Epithelial cell of prostate (primary cell): ENCODE results near the gene DNAJB5.
"Not testable (repeated sequence)": the region's sequence is repeated elsewhere in the genome, so short reads cannot be mapped to it uniquely, and the experiment has no call there.

Source experiments
- DNase-seq: peaks from one replicate; pipeline ENCODE4 v3.0.0-alpha.2; 2011; ENCODE audit warnings: low read depth, low spot score
- H3K27ac ChIP-seq: fragments of 450-650 bp; 2 replicates; pipeline ENCODE4 v1.5.1; 2017; ENCODE audit warnings: mild to moderate bottlenecking

Gene DNAJB5

DNA sequence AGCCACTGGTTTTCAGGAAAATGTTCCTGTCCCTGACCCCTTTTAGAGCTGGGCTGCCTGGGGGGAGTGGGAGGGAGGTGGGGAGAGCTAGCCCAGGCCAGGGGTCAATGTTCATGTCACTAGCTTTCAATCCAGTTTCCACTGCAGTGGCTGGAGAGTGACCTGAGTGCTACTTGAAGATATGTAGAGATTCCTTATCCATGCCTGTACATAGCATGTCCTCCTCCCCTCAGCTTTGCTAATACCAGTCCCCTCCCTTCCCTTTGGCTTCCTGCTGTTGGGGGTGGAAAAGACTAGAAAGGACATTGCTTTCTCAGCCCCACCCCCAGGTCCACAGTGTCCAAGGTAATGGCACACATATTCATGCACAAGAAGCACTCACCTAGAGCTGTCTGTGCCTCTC lies 7.8 kb downstream of the DNAJB5 start:
- DNase-seq, result no peak
- H3K27ac ChIP-seq, result peak overlapping the region; percentile 24

DNA sequence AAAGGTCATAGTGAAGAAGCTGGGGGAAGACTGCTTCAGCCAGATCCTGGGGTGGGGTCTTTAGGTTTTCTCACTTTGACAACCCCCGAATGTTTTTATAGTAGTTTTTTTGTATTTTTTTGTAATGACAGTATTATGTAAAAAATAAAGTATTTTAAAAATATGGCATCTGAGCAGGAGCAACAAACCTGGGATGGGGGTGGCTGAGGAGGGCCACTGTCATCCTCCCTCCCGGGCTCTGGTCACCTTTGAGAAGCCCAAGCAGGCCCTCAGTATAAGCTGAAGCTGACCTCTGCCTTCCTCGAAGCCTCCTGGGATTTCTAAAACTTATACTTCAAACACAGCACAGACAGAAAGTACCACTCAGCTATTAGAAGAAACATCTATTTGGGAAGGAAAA lies 8.7 kb downstream of the DNAJB5 start:
- DNase-seq, result no peak
- H3K27ac ChIP-seq, result no peak overlapping the region

DNA sequence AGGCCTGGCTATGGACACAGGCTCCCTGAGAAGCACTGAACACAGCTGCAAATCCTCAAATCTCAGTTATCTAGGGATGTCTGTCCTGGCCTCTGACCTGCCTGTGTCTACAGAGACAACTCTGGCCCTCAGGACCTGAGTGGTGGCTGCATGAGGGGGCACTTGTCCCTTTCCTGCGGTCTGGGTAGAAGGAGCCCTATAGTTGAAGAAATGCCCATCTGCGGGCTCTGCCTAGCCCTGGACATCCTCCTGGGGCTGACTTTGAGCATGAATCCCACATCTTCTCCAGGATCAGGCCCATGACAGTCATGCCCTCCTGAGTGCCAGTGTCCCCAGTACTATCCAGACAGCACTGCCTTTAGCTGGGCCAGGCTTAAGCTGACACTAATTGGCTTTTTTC lies 10.0 kb downstream of the DNAJB5 start:
- no peak for DNase-seq
- no peak overlapping the region for H3K27ac ChIP-seq

DNA sequence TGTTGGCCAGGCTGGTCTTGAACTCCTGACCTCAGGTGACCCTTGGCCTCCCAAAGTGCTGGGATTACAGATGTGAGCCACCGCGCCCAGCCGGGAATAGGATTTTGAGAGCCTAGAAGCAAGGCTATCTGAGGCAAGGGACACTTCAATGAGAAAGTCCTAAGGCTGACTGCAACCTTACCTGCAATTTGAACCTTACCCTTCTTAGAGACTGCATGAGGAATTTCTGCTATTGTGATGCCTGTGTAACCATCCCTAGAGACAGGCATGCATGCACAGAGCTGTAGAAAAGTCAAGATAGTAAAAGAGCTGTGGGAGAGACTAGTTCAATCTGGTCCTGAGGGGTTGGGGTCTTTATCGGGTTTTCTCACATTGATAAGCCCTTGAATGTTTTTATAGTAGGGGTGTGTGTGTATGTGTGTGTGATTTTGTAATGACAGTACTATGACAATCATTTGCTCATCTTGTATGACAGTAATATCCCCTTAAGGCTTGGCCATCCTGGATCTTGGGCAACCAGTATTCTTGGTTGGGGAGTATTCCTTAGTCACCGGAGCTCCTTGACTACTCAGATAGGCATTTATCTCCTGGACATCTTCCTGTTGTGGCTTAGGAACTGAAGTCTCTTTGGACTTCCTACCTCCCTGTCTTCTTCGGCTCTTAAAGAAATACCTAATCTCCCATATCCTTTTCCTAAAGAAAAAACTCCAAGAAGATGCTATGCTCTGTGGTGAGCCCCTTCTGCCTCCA lies 11.2 kb downstream of the DNAJB5 start:
- no peak overlapping the region for H3K27ac ChIP-seq
- peak; percentile 67 for DNase-seq

DNA sequence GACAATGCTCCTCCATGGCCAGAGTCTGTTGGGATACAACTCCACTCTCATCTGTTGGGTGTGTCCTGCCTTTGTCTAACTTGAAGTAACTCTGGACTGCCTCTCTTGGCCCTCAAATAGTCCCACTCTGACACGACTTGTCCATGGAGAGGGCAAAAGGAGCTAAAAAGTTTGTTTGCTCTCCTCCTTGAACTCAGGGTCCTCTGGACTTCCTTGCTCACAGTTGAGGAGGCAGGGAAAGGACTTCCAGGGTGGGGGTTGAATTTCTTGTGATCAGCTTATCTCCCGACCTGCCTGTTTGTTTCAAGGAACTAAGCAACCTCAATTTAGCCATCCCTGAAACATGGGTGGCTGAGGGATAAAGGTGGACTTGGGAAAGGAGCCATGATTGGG lies 11.7 kb downstream of the DNAJB5 start:
- no peak for DNase-seq
- H3K27ac ChIP-seq, result no peak overlapping the region

DNA sequence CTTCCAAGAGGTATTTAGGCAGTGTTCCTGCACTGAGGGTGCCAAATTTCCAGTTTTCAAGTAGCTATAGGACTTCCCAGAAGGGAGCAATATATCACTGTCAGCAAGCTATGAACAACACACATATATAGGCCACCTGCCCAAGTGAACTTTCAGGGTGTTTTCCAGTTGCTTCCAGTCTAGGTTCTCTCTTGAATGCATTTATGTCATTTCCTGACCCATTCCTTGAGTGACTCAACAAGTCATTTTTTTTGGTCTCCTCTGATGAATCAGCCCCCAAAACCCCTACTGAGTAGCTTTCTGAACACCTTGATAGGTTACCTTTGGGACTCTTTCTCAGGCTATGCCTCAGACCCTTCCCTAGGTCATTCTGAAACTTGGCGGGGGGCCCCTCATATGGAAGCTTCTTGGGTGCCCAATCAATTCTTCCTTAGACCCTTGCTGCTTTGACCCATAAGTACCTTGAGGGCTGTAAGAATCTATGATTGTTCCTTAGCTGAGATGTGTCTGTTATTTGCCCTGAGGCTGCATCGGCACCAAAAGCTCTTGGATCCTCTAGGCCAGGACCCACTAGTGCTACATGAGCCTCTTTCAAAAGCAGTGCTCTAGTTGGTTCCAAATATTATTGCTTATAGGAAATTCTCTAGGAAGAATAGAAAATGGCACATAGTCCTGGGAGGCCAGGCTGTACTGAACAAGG lies 12.4 kb downstream of the DNAJB5 start:
- no peak overlapping the region for H3K27ac ChIP-seq
- peak; percentile 53 for DNase-seq

DNA sequence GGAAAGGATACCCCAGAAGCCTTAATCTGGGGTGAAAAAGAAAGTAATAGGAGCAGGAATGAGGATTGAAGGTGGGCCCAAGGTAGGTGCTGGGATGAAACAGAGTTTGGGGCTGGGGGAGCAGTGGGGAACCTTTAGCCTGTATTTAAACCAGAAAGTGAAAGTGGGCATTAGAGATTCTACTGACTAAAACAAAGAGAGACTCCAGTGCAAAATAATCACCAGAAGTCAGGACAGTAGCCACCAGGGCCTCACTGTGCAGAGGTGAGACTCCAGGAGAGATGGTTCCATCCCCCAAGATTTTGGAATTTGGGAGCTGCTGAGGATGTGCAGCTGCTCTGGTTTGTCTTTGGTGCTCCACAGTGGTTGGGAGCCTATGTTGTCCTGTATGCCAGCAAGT lies 13.1 kb downstream of the DNAJB5 start:
- no peak for DNase-seq
- no peak overlapping the region for H3K27ac ChIP-seq

DNA sequence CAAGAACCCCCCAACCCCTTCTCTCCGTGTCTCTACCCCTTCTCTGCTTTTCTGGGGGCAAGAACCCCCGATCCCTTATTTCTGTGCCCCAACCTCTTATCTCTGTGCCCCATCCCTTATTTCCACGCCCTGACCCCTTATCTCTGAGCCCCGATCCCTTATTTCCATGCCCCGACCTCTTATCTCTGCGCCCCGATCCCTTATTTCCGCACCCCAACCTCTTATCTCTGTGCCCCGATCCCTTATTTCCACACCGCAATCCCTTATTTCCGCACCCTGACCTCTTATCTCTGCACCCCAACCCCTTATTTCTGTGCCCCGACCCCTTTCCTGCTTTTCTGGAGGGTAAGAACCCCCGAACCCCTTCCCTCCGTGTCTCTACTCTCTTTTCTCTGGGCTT lies 14.8 kb downstream of the DNAJB5 start:
- not testable (repeated sequence) for H3K27ac ChIP-seq, DNase-seq

DNA sequence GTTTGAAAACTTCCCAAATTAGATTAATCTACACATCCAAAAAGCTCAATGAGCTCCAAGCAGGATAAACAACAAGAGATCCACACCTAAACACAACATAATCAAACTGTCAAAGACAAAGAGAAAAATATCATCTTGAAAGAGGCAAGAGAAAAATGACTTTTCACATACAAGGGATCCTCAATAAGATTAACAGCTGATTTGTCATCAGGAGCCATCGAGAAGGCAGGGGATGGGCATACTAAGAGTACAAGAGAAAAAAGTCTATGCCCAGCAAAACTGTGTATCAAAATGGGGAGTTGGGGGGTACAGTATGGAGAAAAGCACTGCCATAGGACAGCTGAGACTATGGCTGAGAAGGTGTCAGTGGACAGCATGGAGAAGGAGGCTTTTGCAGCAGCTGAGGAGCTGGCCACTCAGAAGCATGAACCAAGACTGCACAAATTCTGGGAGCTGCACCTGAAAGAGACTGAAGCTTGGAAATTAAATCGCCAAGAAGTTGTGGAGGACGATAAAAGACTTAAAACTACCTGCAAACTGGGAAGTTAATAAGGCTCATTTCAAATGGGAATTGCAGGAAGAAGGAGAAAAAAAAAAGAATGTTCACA lies 20.9 kb downstream of the DNAJB5 start:
- no peak for DNase-seq

DNA sequence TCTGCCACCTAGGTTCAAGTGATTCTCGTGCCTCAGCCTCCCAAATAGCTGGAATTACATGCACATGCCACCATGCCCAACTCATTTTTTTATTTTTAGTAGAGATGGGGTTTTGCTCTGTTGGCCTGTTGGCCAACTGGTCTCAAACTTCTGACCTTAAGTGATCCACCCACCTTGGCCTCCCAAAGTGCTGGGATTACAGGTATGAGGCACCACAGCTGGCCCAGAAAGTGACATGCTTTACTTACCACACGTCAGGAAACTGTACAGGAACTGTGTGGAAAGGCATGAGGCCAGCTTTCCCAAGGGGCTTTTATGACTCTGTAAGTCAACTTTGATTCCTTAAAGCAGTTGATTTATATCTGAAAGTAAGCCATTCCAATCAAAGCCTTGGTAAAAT lies 25.0 kb downstream of the DNAJB5 start:
- DNase-seq, result no peak
- no peak overlapping the region for H3K27ac ChIP-seq

More for the DNA sequence above, 20.9 kb downstream of the DNAJB5 start:
- no peak overlapping the region for H3K27ac ChIP-seq

DNA sequence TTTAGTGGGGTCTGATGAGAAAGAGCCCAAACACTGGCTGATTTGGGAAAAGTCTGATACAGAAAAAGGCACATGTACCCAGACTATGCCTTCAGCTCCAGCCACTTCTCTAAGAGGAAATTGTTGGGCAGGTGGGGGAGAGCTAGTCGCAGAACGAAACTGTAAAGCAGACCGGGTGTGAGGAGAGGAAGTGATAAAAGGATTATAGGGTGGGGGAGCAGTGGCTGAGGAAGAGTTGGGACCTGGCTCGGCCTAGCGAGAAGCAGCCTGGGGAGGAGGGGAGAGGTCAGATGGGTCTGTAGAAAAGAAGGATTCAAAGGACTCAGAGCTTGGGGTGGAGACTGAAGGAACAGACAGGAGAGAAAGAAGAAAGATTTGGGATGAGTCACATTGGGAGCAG lies 33.9 kb downstream of the DNAJB5 start:
- DNase-seq, H3K27ac ChIP-seq: not testable (repeated sequence)

DNA sequence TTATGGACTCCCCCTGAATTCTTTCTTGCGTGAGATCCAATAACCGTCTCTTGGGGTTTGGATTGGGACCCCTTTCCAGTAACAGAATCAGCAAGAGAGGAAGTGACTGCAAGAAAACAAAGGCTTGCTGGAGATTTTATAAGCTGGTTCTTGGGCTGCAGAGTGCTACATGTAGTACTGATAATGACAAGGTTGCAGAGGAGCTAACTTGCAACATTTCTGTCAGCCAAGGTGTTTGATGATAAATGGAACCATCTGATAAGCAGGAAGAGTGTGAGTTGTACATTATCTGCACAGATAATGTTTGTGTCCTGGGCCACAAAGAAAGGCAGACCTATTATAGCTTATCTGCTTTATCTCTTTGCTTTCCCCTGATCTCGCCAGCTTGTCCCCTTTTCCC lies 37.1 kb downstream of the DNAJB5 start:
- no peak for DNase-seq
- H3K27ac ChIP-seq, result peak overlapping the region; percentile 26

DNA sequence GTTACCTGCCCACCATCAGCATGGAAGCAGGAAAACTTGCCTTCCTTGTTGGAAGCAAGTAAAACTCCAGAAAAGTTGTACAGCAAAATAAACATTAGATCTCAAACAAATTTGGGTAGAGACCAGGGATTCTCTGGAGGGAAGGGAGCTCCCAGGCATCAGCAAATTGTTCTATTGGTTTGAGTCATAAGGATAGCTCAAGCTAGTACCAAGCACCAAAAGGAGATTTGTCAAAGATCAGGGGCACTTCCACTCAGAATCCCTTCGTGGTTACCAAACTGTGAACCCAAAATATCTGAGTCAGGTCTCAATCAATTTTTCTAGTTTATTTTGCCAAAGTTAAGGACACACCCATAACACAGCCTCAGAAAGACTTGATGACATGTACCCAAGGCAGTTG lies 37.8 kb downstream of the DNAJB5 start:
- peak overlapping the region; percentile 65 for H3K27ac ChIP-seq
- no peak for DNase-seq

DNA sequence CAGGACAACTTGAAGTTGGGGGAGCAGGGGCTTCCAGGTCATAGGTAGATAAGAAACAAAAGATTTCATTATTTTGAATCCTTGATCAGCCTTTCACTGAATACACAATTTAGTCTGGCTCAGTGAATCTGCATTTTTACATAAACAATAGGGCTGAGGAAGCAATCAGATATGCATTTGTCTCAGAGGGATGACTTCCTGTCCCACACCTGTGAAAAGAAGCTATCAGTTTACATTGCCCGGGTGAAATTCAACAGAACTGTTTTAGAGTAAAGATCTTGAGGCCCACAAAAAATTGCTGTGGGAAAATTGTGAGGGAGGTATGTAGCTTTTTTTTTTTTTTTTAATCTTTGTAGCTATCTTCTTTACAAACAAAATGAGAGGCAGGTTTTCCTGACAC lies 38.3 kb downstream of the DNAJB5 start:
- DNase-seq, result no peak
- peak overlapping the region; percentile 65 for H3K27ac ChIP-seq

DNA sequence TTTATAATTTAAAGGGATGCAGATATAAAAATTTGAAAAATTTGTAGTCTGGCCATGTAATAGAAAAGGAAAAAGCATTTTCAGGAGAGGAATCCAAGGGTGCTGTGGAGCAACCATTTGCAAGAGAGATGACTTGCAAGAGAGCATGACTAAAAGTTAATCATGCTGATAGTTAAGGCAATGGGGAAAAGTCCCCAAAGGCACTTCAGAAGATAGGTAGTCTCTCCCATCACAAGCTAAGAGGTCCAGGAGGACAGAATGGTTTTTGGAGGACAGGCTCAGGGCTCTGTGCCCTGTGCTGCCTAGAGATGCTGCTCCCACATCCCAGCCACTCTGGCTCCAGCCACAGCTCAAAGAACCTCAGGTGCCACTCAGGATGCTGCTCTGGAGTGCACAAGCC lies 38.8 kb downstream of the DNAJB5 start:
- DNase-seq, result no peak

DNA sequence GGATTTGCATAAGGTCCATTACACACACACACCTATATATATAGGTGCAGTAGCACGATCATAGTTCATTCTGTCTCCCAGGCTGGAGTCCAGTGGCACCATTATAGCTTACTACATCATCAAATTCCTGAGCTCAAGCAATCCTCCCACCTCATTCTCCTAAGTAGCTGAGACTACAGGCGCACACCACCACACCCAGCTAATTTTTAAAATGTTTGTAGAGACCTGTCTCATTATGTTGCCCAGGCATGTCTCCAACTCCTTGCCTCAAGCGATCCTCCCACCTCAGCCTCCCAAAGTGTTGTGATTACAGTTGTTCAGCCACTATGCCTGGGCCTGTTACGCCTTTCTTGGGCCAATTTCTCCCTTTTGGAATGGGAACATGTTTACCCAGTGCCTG lies 39.7 kb downstream of the DNAJB5 start:
- DNase-seq, result no peak
- H3K27ac ChIP-seq, result peak overlapping the region; percentile 65

More for the DNA sequence above, 38.8 kb downstream of the DNAJB5 start:
- H3K27ac ChIP-seq, result peak overlapping the region; percentile 65

DNA sequence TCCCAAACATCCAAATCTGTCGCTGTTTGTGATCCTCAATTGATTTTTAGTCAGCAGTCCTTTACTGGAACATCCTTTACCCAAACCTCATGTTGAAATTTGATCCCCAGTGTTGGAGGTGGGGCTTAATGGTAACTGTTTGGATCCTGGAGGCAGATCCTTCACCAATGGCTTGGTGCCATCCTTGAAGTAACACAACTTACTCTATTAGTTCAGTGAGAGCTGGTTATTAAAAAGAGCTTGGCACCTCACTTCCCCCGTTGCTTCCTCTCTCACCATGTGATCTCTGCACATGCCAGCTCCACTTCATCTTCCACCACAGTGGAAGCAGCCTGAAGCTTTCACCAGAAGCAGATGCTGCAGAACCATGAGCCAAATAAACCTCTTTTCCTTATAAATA lies 40.3 kb downstream of the DNAJB5 start:
- DNase-seq, result no peak
- H3K27ac ChIP-seq, result peak overlapping the region; percentile 65

DNA sequence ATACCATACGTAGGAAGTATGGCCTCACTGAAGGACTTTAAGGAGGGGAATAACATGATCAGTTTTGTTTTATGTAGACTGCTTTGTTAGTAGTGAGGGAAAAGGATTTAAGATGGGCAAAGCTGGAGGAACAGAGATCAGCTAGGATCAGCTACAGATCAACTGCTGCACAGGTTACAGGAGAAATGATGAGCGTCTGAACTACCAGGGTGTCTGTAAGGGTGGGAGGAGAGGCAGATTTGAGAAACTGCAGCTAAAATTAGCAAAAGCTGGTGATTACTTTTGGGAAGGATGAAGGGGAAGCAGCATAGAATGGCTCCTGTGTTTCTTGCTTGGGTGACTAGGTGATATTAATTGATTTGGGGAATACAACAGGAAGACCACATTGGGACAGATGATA lies 43.6 kb downstream of the DNAJB5 start:
- DNase-seq, result no peak
- no peak overlapping the region for H3K27ac ChIP-seq

DNA sequence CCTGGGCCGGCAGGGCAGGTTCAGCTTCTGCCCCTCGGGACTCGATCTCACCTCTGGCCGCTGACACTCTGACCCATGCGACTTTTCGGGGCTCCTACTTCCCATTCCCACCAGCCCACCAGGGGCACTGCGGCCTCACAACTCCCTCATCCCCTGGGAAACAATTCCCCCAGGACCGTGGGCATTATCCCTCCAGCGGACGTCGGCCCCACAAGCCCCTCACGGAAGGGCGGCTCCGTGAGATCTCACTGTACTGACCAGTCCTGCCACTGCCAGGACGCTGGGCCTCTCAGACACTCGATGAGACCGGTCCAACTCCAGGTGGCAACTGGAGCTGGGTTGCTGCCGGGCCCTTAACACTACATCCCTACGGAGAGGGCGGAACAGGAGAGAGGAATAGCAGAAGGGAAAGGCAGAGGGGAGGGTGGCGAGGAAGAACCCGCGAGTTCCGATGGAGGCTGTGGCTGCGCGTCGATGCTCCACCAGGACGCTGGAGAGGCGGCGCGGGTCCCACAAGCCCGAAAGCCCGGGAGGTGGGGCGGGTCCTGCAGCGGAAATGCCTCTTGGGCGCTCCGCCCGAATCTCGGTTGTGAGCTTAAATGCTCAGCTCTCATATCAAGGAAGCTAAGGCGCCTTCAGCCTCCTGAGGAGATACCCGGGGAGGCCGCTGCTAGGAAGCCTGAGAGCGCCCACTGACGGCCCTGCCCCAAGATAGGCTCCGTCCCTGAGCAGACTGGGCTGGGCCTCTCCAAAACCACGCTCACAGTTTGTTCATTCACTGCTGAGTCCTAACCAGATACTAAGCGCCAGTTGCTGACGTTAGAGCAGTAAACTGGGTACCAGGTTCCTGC lies 46.5 kb downstream of the DNAJB5 start:
- DNase-seq, result no peak
- H3K27ac ChIP-seq, result peak overlapping the region; percentile 32

DNA sequence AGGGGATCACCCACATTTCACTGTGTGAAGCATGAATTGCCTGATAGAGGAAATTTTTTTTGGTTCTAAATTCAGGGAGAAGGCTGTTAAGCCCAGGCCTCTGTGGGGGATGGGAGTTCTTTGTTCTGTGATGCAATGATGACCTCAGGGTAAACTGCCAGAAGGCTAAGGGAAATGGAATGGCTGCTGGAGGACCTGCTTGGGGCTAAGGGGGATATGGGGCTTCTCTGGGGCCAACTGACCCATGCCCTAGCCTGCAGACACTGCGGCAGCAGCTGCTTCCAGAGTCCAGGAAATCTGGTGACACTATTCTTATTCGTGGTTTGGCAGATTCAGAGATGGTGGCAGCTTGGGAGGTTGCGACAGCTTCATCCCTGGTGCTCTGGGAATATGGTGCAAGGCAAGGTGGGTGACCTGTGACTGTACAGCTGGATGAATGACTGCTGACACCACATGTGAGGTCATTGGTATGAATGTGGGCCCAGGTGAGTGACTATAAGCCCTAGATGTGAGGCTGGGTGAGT lies 52.6 kb downstream of the DNAJB5 start:
- H3K27ac ChIP-seq, result peak overlapping the region; percentile 68
- peak; percentile 14 for DNase-seq
